Trophoblast cell (in vitro differentiated cells and primary cell): Measurements from ENCODE around the gene MOCS2.

Experiments used
- DNase-seq, 2 donors: peaks; one replicate each; pipeline ENCODE4 v3.0.0-alpha.2; 2016
- H2AFZ ChIP-seq: 2 replicates; pipeline ENCODE4 v1.6.1; 2013; ENCODE audit warnings: low read length, moderate library complexity, mild to moderate bottlenecking; ENCODE audit not compliant: insufficient read depth, poor library complexity
- H2AK5ac ChIP-seq: 2 replicates; pipeline ENCODE4 v1.6.1; 2013; ENCODE audit warnings: mild to moderate bottlenecking, low read length
- H2BK120ac ChIP-seq: 2 replicates; pipeline ENCODE4 v1.6.1; 2013; ENCODE audit warnings: low read length, mild to moderate bottlenecking, moderate library complexity; ENCODE audit not compliant: insufficient read depth, poor library complexity
- H2BK12ac ChIP-seq: 2 replicates; pipeline ENCODE4 v1.6.1; 2013; ENCODE audit warnings: mild to moderate bottlenecking, low read length, moderate library complexity
- H2BK5ac ChIP-seq: 2 replicates; pipeline ENCODE4 v1.6.1; 2013; ENCODE audit warnings: low read length, low read depth, moderate library complexity, mild to moderate bottlenecking; ENCODE audit not compliant: poor library complexity
- H3K14ac ChIP-seq: 2 replicates; pipeline ENCODE4 v1.6.1; 2013; ENCODE audit warnings: mild to moderate bottlenecking, low read length
- H3K18ac ChIP-seq: 2 replicates; pipeline ENCODE4 v1.6.1; 2013; ENCODE audit warnings: mild to moderate bottlenecking, low read length
- H3K23ac ChIP-seq: 2 replicates; pipeline ENCODE4 v1.6.1; 2013; ENCODE audit warnings: low read length
- H3K27ac ChIP-seq: 2 replicates; pipeline ENCODE4 v1.5.1; 2013; ENCODE audit warnings: low read depth, mild to moderate bottlenecking, inconsistent platforms, low read length, moderate library complexity
- H3K27me3 ChIP-seq: 2 replicates; pipeline ENCODE4 v1.6.1; 2013; ENCODE audit warnings: inconsistent platforms, mild to moderate bottlenecking, low read length, moderate library complexity; ENCODE audit not compliant: insufficient read depth
- H3K36me3 ChIP-seq, 2 experiments: 1 replicate in 1 of 2; 2 replicates in 1 of 2; pipeline ENCODE4 v1.6.1; 2013; ENCODE audit warnings: low read length in 2 of 2, mild to moderate bottlenecking in 2 of 2, moderate library complexity in 1 of 2; ENCODE audit not compliant: insufficient read depth in 2 of 2, control insufficient read depth in 1 of 2
- H3K4ac ChIP-seq: 2 replicates; pipeline ENCODE4 v1.6.1; 2013; ENCODE audit warnings: low read depth, mild to moderate bottlenecking, low read length, moderate library complexity
- H3K4me1 ChIP-seq, 2 experiments: 1 replicate in 1 of 2; 2 replicates in 1 of 2; pipeline ENCODE4 v1.6.1; 2013; ENCODE audit warnings: low read length in 2 of 2, mild to moderate bottlenecking in 2 of 2, moderate library complexity in 1 of 2; ENCODE audit not compliant: insufficient read depth in 2 of 2, control insufficient read depth in 1 of 2
- H3K4me2 ChIP-seq: 2 replicates; pipeline ENCODE4 v1.6.1; 2013; ENCODE audit warnings: inconsistent platforms, mild to moderate bottlenecking, low read length, moderate library complexity
- H3K4me3 ChIP-seq: 2 replicates; pipeline ENCODE4 v1.5.1; 2013; ENCODE audit warnings: mild to moderate bottlenecking, low read depth, low read length, inconsistent platforms
- H3K79me1 ChIP-seq: one replicate; pipeline ENCODE4 v1.6.1; 2013; ENCODE audit warnings: low read length
- H3K79me2 ChIP-seq: 2 replicates; pipeline ENCODE4 v1.6.1; 2013; ENCODE audit warnings: low read length, mild to moderate bottlenecking; ENCODE audit not compliant: control insufficient read depth, insufficient read depth, poor library complexity
- H3K9ac ChIP-seq: 2 replicates; pipeline ENCODE4 v1.6.1; 2013; ENCODE audit warnings: mild to moderate bottlenecking, low read length
- H3K9me3 ChIP-seq: 2 replicates; pipeline ENCODE4 v1.6.1; 2013; ENCODE audit warnings: low read depth, mild to moderate bottlenecking, control low read depth, inconsistent platforms, low read length; ENCODE audit not compliant: insufficient read depth
- H4K12ac ChIP-seq: 2 replicates; pipeline ENCODE4 v1.6.1; 2013; ENCODE audit warnings: low read depth, mild to moderate bottlenecking, low read length, moderate library complexity
- H4K8ac ChIP-seq: 2 replicates; pipeline ENCODE4 v1.6.1; 2013; ENCODE audit warnings: low read depth, mild to moderate bottlenecking, low read length, moderate library complexity
- H4K91ac ChIP-seq: one replicate; pipeline ENCODE4 v1.6.1; 2013; ENCODE audit warnings: low read depth, mild to moderate bottlenecking, low read length, moderate library complexity
- WGBS: extraction: QIAGEN DNeasy Blood & Tissue Kit; methylation state at CpG from one replicate; pipeline ENCODE4 v1.1.7; 2013; ENCODE audit warnings: missing lambda C conversion rate; ENCODE audit not compliant: insufficient read length, insufficient coverage; ENCODE audit errors: extremely low coverage; 5-methylcytosine and 5-hydroxymethylcytosine counted together

The MOCS2 gene

GRCh38 chr5:53053364-53053763, 56.2 kb downstream of the MOCS2 start:
- no peak overlapping the region for H3K4me3 ChIP-seq

GRCh38 chr5:53052499-53052898, 57.1 kb downstream of the MOCS2 start:
- H3K4me3 ChIP-seq: no peak overlapping the region
- no peak overlapping the region for H4K12ac ChIP-seq
- peaks cover 1% of the 10 kb centered on the region for H3K79me1 ChIP-seq
- H4K91ac ChIP-seq: no peak overlapping the region
- H2BK120ac ChIP-seq: peak overlapping the region; percentile 73
- no peak overlapping the region for H3K4me2 ChIP-seq
- H2BK12ac ChIP-seq: no peak overlapping the region
- H3K4me1 ChIP-seq: peaks cover 4 to 9% of the 10 kb centered on the region in 2 experiments
- no peak overlapping the region for H3K9ac ChIP-seq
- H3K9me3 ChIP-seq: no peaks in the 10 kb centered on the region
- no peak for DNase-seq
- no peak overlapping the region for H3K18ac ChIP-seq
- no peak overlapping the region for H3K4ac ChIP-seq
- peaks cover 0 to 2% of the 10 kb centered on the region in 2 experiments for H3K36me3 ChIP-seq
- no peak overlapping the region for H2AK5ac ChIP-seq
- no peaks in the 10 kb centered on the region for H3K27me3 ChIP-seq
- no peak overlapping the region for H3K14ac ChIP-seq
- WGBS: no CpG with 5 or more reads among the region's 2 CpGs
- H3K27ac ChIP-seq: no peak overlapping the region
- H2AFZ ChIP-seq: no peak overlapping the region
- no peaks in the 10 kb centered on the region for H3K79me2 ChIP-seq
- H3K23ac ChIP-seq: no peak overlapping the region
- H2BK5ac ChIP-seq: no peak overlapping the region
- no peak overlapping the region for H4K8ac ChIP-seq

More at GRCh38 chr5:53053364-53053763, 56.2 kb downstream of the MOCS2 start:
- peak overlapping the region; percentile 44 for H2BK5ac ChIP-seq
- peak overlapping the region; percentile 84 for H2BK12ac ChIP-seq
- peak overlapping the region; percentile 71 for H4K91ac ChIP-seq
- H3K9ac ChIP-seq: no peak overlapping the region
- peak overlapping the region; percentile 32 for H3K4me2 ChIP-seq
- no peak for DNase-seq
- H3K79me1 ChIP-seq: peaks cover 1% of the 10 kb centered on the region
- no peaks in the 10 kb centered on the region for H3K79me2 ChIP-seq
- H4K12ac ChIP-seq: peak overlapping the region; percentile 47
- H2AK5ac ChIP-seq: no peak overlapping the region
- H3K4me1 ChIP-seq: peaks cover 4 to 9% of the 10 kb centered on the region in 2 experiments
- H3K36me3 ChIP-seq: no peaks in the 10 kb centered on the region
- H2AFZ ChIP-seq: peak overlapping the region; percentile 78
- H4K8ac ChIP-seq: peak overlapping the region; percentile 33
- no peaks in the 10 kb centered on the region for H3K9me3 ChIP-seq
- no peak overlapping the region for H3K14ac ChIP-seq
- no peak overlapping the region for H3K18ac ChIP-seq
- H3K4ac ChIP-seq: no peak overlapping the region
- H3K27ac ChIP-seq: peak overlapping the region; percentile 84
- H3K27me3 ChIP-seq: no peaks in the 10 kb centered on the region
- WGBS: no CpG with 5 or more reads among the region's 4 CpGs
- no peak overlapping the region for H2BK120ac ChIP-seq
- H3K23ac ChIP-seq: no peak overlapping the region

- Histone ChIP-seq H3K9me3 (no peaks in the 10 kb centered on the region), H3K4me2 (no peak overlapping the region), H2AK5ac (no peak overlapping the region), H3K4me3 (no peak overlapping the region), H3K36me3 (peaks cover 0 to 3% of the 10 kb centered on the region in 2 experiments), H2BK5ac (no peak overlapping the region), H3K9ac (no peak overlapping the region), H4K8ac (no peak overlapping the region), H2BK120ac (no peak overlapping the region), H3K4ac (no peak overlapping the region), H2BK12ac (no peak overlapping the region), H3K18ac (no peak overlapping the region), H2AFZ (no peak overlapping the region), H3K14ac (no peak overlapping the region), H3K23ac (no peak overlapping the region), H3K27me3 (no peaks in the 10 kb centered on the region), H4K12ac (no peak overlapping the region), H4K91ac (no peak overlapping the region), H3K79me2 (no peaks in the 10 kb centered on the region), H3K79me1 (peaks cover 1% of the 10 kb centered on the region), H3K4me1 (peaks cover 2 to 6% of the 10 kb centered on the region in 2 experiments), H3K27ac (no peak overlapping the region)
- DNase-seq: no peak
- no CpG with 5 or more reads among the region's 2 CpGs for WGBS
Observed at GRCh38 chr5:53048248-53048647, 61.3 kb downstream of the MOCS2 start.
